AML-193 (cell line): ENCODE results near the gene PPP1R8.
"Not testable (repeated sequence)": the region's sequence is repeated elsewhere in the genome, so short reads cannot be mapped to it uniquely, and the experiment has no call there.

Source experiments
- DNase-seq, 2 experiments: peaks; one replicate each; lab custom pipeline; 2025; lab: John Stamatoyannopoulos, UW

Gene PPP1R8

GRCh38 chr1:27832762-27833161, 2.2 kb downstream of the PPP1R8 start:
- DNase-seq, result no peak

- no peak for DNase-seq
Measured at GRCh38 chr1:27833470-27833869, 2.9 kb downstream of the PPP1R8 start.

- no peak for DNase-seq
Measured at GRCh38 chr1:27835046-27835445, 4.5 kb downstream of the PPP1R8 start.

- DNase-seq, result no peak
Measured at GRCh38 chr1:27835501-27835900, 4.9 kb downstream of the PPP1R8 start.

GRCh38 chr1:27849951-27850350, 19.4 kb downstream of the PPP1R8 start:
- DNase-seq, result no peak

GRCh38 chr1:27855085-27855484, 24.5 kb downstream of the PPP1R8 start:
- no peak for DNase-seq

- DNase-seq, result no peak
Measured at GRCh38 chr1:27856561-27857343, 26.2 kb downstream of the PPP1R8 start.

GRCh38 chr1:27857552-27857951, 27.0 kb downstream of the PPP1R8 start:
- DNase-seq, result not testable (repeated sequence)

- DNase-seq, result peak; percentile 70 to 77
Measured at GRCh38 chr1:27858072-27858948, 27.7 kb downstream of the PPP1R8 start.

- DNase-seq, result no peak
Measured at GRCh38 chr1:27858949-27859576, 28.5 kb downstream of the PPP1R8 start.

- no peak for DNase-seq
Measured at GRCh38 chr1:27861436-27861835, 30.9 kb downstream of the PPP1R8 start.

GRCh38 chr1:27862004-27862403, 31.4 kb downstream of the PPP1R8 start:
- DNase-seq, result no peak

GRCh38 chr1:27862671-27863537, 32.3 kb downstream of the PPP1R8 start:
- DNase-seq, result peak; percentile 93 to 95

- peak; percentile 52 to 61 for DNase-seq
Measured at GRCh38 chr1:27863538-27863915, 32.9 kb downstream of the PPP1R8 start.

- DNase-seq, result peak; percentile 82 to 87
Measured at GRCh38 chr1:27864264-27864895, 33.8 kb downstream of the PPP1R8 start.

- DNase-seq, result no peak
Measured at GRCh38 chr1:27865821-27866220, 35.2 kb downstream of the PPP1R8 start.

- DNase-seq, result no peak
Measured at GRCh38 chr1:27868556-27868931, 38.0 kb downstream of the PPP1R8 start.

- DNase-seq, result peak; percentile 66 to 78
Measured at GRCh38 chr1:27868932-27869718, 38.5 kb downstream of the PPP1R8 start.

GRCh38 chr1:27869719-27870085, 39.1 kb downstream of the PPP1R8 start:
- DNase-seq, result no peak

GRCh38 chr1:27871076-27871475, 40.5 kb downstream of the PPP1R8 start:
- not testable (repeated sequence) for DNase-seq
